GM10248 (cell line): ENCODE measurements around the gene CCNB1.
"Not testable (repeated sequence)": the region's sequence is repeated elsewhere in the genome, so short reads cannot be mapped to it uniquely, and the experiment has no call there.

Experiments used
- CTCF ChIA-PET: fragments of 300-600 bp; sonication (Branson Sonifier 250); formaldehyde crosslinking; extraction: SDS; loops from one replicate; lab custom pipeline; 2021; ENCODE audit warnings: antibody characterized with exemption; lab: Yijun Ruan, JAX
- POLR2A ChIA-PET: fragments of 350-650 bp; sonication (Branson Sonifier 250); formaldehyde crosslinking; extraction: SDS; loops from one replicate; lab custom pipeline; 2020; ENCODE audit warnings: antibody characterized with exemption; lab: Yijun Ruan, JAX
- DNase-seq: peaks from one replicate; pipeline ENCODE4 v3.0.0; 2012; ENCODE audit errors: extremely low spot score
- CTCF ChIP-seq: IDR thresholded peaks from 2 replicates; pipeline ENCODE4 v1.5.1; 2012; ENCODE audit warnings: mild to moderate bottlenecking, low read depth; ENCODE audit errors: extremely low read depth, missing control alignments, control extremely low read depth

The CCNB1 gene

GRCh38 chr5:69166686-69167492 lies at the start of gene CCNB1:
Gene CCNB1 (plus strand): TSS chr5:69167150. CDS start chr5:69167263, 113 bp downstream.
- DNase-seq: peak; percentile 100
- CTCF ChIA-PET: interaction anchor here (0.9 to 1.2 kb wide), 2 partner anchors 10 to 15 kb away, joined by 3 to 5 read pairs; no protein-coding TSS in a partner anchor
- POLR2A ChIA-PET: no interaction called here
- TF ChIP-seq CTCF: no peak

GRCh38 chr5:69129413-69129812 lies 37.5 kb upstream of the CCNB1 start:
- DNase-seq: no peak
- CTCF ChIA-PET: no interaction called here
- POLR2A ChIA-PET: no interaction called here
- no peak for TF ChIP-seq CTCF

DNA sequence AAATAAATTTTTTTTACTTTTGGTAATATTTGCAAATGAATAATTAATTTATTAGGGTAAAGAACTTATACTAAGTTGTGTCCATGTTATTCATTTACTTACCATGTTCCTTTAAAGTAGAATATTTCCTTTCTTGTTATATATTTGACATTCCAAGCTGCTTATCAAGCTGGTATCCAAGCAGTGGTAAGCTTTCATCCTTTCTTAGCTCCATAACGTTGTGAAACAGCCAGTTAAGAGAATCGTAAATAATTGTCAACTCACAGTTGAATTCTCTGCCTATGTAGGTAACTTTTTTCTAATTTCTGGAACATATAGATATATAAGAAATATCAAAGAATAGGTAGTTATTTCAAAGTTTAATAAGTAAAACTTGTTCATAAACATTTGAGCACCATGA lies 36.7 kb upstream of the CCNB1 start:
- ChIA-PET POLR2A (no interaction called here), CTCF (no interaction called here)
- no peak for TF ChIP-seq CTCF
- DNase-seq: no peak

GRCh38 chr5:69131304-69131703 lies 35.6 kb upstream of the CCNB1 start:
- CTCF ChIA-PET: no interaction called here
- POLR2A ChIA-PET: no interaction called here
- TF ChIP-seq CTCF: no peak
- DNase-seq: no peak

DNA sequence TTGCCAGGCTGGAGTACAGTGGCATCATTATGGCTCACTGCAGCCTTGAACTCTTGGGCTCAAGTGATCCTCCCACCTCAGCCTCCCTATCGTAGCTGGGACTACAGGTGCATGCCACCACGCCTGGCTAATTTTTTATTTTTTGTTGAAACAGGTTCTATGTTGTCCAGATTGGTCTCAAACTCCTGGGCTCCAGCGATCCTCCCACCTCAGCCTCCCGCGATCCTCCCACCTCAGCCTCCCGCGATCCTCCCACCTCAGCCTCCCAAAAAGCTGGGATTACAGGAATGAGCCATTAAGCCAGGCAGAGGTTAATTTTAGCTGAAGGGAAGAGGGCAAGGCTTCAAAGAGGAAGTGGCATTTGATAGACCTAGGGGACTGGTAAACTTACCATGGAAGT lies 32.8 kb upstream of the CCNB1 start:
- ChIA-PET CTCF (interaction anchor here (1.6 kb wide), 1 partner anchor 40 kb away, joined by 4 read pairs; the partner anchor contains the start of gene SLC30A5), POLR2A (no interaction called here)
- DNase-seq: no peak
- no peak for TF ChIP-seq CTCF

GRCh38 chr5:69136293-69136692 lies 30.7 kb upstream of the CCNB1 start:
- POLR2A ChIA-PET: no interaction called here
- CTCF ChIA-PET: no interaction called here
- TF ChIP-seq CTCF: no peak
- DNase-seq: peak; percentile 71

- POLR2A ChIA-PET, CTCF ChIA-PET, DNase-seq: not testable (repeated sequence)
Measured at GRCh38 chr5:69137208-69137607, 29.7 kb upstream of the CCNB1 start.
